Neural progenitor cell (in vitro differentiated cells): ENCODE measurements around the gene HM13. TPM values are rescaled to one million over a fixed set of nuclear protein-coding genes. Genes with fewer than 3 reads are reported as not detected.
"Not testable (repeated sequence)": the region's sequence is repeated elsewhere in the genome, so short reads cannot be mapped to it uniquely, and the experiment has no call there.

Experiments
- DNase-seq: peaks from one replicate; pipeline ENCODE4 v3.0.0-alpha.2; 2016; ENCODE audit warnings: low spot score
- H2AFZ ChIP-seq: fragments of 200-600 bp; sonication (generic); replicated peaks from 2 replicates; pipeline ENCODE4 v1.6.1; 2016; ENCODE audit warnings: antibody characterized with exemption
- H3F3A ChIP-seq: fragments of 200-600 bp; sonication (generic); 2 replicates; pipeline ENCODE4 v1.6.1; 2016; ENCODE audit warnings: antibody characterized with exemption, low read depth
- H3K27ac ChIP-seq: fragments of 200-600 bp; sonication (generic); 2 replicates; pipeline ENCODE4 v1.5.1; 2016; ENCODE audit warnings: mild to moderate bottlenecking
- H3K27me3 ChIP-seq: fragments of 200-600 bp; sonication (generic); 2 replicates; pipeline ENCODE4 v1.6.1; 2016; ENCODE audit warnings: mild to moderate bottlenecking, moderate library complexity
- H3K36me3 ChIP-seq: fragments of 200-600 bp; sonication (generic); 2 replicates; pipeline ENCODE4 v1.5.1; 2016
- H3K4me1 ChIP-seq: fragments of 200-600 bp; sonication (generic); 2 replicates; pipeline ENCODE4 v1.6.1; 2016; ENCODE audit warnings: mixed run types
- H3K4me2 ChIP-seq: fragments of 200-600 bp; sonication (generic); 2 replicates; pipeline ENCODE4 v1.6.1; 2016
- H3K4me3 ChIP-seq: fragments of 200-600 bp; sonication (generic); 2 replicates; pipeline ENCODE4 v1.5.1; 2016
- H3K79me2 ChIP-seq: fragments of 200-600 bp; sonication (generic); 2 replicates; pipeline ENCODE4 v1.6.1; 2016; ENCODE audit warnings: low read depth
- H3K9ac ChIP-seq: fragments of 200-600 bp; sonication (generic); 2 replicates; pipeline ENCODE4 v1.6.1; 2016
- H3K9me3 ChIP-seq: fragments of 200-600 bp; sonication (generic); 2 replicates; pipeline ENCODE4 v1.5.1; 2016; ENCODE audit warnings: low read depth
- H4K20me1 ChIP-seq: fragments of 200-600 bp; sonication (generic); 2 replicates; pipeline ENCODE4 v1.6.1; 2016; ENCODE audit warnings: low read depth
- H3K27ac Mint-ChIP-seq: 3 replicates; pipeline ENCODE4 v1.8.0; 2021; ENCODE audit warnings: mixed read lengths
- H3K27me3 Mint-ChIP-seq: 2 replicates; pipeline ENCODE4 v1.8.0; 2022; ENCODE audit warnings: low read depth, mild to moderate bottlenecking, inconsistent platforms, moderate library complexity, mixed read lengths; ENCODE audit not compliant: insufficient read depth
- H3K36me3 Mint-ChIP-seq: 3 replicates; pipeline ENCODE4 v1.8.0; 2021; ENCODE audit warnings: mixed read lengths
- H3K4me1 Mint-ChIP-seq: 3 replicates; pipeline ENCODE4 v1.8.0; 2021; ENCODE audit warnings: mixed read lengths
- H3K4me3 Mint-ChIP-seq: 3 replicates; pipeline ENCODE4 v1.8.0; 2021; ENCODE audit warnings: mild to moderate bottlenecking, moderate library complexity, mixed read lengths
- H3K9me3 Mint-ChIP-seq: 3 replicates; pipeline ENCODE4 v1.8.0; 2020; ENCODE audit warnings: mixed read lengths
- CTCF ChIP-seq: fragments of 200-600 bp; sonication (generic); IDR thresholded peaks from 2 replicates; pipeline ENCODE4 v1.5.1; 2017; ENCODE audit warnings: antibody characterized with exemption, mild to moderate bottlenecking
- EZH2 ChIP-seq: fragments of 200-600 bp; sonication (generic); IDR thresholded peaks from 2 replicates; pipeline ENCODE4 v1.6.1; 2017; ENCODE audit warnings: antibody characterized with exemption, mild to moderate bottlenecking, moderate library complexity
- EZH2phosphoT487 ChIP-seq: fragments of 200-600 bp; sonication (generic); IDR thresholded peaks from 2 replicates; pipeline ENCODE4 v1.6.1; 2017; ENCODE audit warnings: antibody characterized with exemption
- total RNA-seq: library from RNA; depleted of rRNA; stranded (reverse); fragments of >200 nt; gene quantifications from 2 replicates; pipeline ENCODE4 v1.2.3, GENCODE V29; 2015; ENCODE audit warnings: low replicate concordance

HM13 gene
- total RNA-seq, 1 donor from 2014 or later, result 46.2 TPM

GRCh38 chr20:31579245-31579644, 65.0 kb downstream of the HM13 start:
- Histone ChIP-seq H3K27me3 (no peaks in the 10 kb centered on the region), H3K27ac (no peak overlapping the region), H3K9ac (no peak overlapping the region), H3K4me3 (no peak overlapping the region), H3K79me2 (no peaks in the 10 kb centered on the region), H3K4me2 (no peak overlapping the region), H3K36me3 (no peaks in the 10 kb centered on the region), H3F3A (peaks cover 23% of the 10 kb centered on the region), H3K4me1 (peaks cover 14% of the 10 kb centered on the region), H3K9me3 (no peaks in the 10 kb centered on the region), H2AFZ (no peak overlapping the region), H4K20me1 (no peaks in the 10 kb centered on the region)
- H3K4me3 Mint-ChIP-seq, result peak overlapping the region; percentile 9
- H3K27ac Mint-ChIP-seq, result peak overlapping the region; percentile 82
- H3K36me3 Mint-ChIP-seq, result peaks cover 9% of the 10 kb centered on the region
- TF ChIP-seq EZH2, result no peak
- TF ChIP-seq CTCF, result no peak
- TF ChIP-seq EZH2phosphoT487, result no peak
- H3K4me1 Mint-ChIP-seq, result peaks cover 32% of the 10 kb centered on the region
- peaks cover 7% of the 10 kb centered on the region for H3K27me3 Mint-ChIP-seq
- DNase-seq, result no peak
- peaks cover 2% of the 10 kb centered on the region for H3K9me3 Mint-ChIP-seq

- H3K4me2 ChIP-seq, H3K9me3 Mint-ChIP-seq, H3K79me2 ChIP-seq, H3K4me3 ChIP-seq, H3K27me3 Mint-ChIP-seq, DNase-seq, H3K4me3 Mint-ChIP-seq, H3K9ac ChIP-seq, H3K36me3 ChIP-seq, H4K20me1 ChIP-seq, H2AFZ ChIP-seq, H3K27me3 ChIP-seq, H3K36me3 Mint-ChIP-seq, H3K9me3 ChIP-seq: not testable (repeated sequence)
- H3F3A ChIP-seq, result peaks cover 26% of the 10 kb centered on the region
- peaks cover 14% of the 10 kb centered on the region for H3K4me1 ChIP-seq
- peak overlapping the region; percentile 96 for H3K27ac Mint-ChIP-seq
- peaks cover 33% of the 10 kb centered on the region for H3K4me1 Mint-ChIP-seq
- peak overlapping the region; percentile 39 for H3K27ac ChIP-seq
Measured at GRCh38 chr20:31579941-31580651, 65.9 kb downstream of the HM13 start.

GRCh38 chr20:31580706-31581105, 66.5 kb downstream of the HM13 start:
- H3K4me2 ChIP-seq, result no peak overlapping the region
- H3K27ac Mint-ChIP-seq, result peak overlapping the region; percentile 96
- no peaks in the 10 kb centered on the region for H3K36me3 ChIP-seq
- peaks cover 10% of the 10 kb centered on the region for H3K27me3 ChIP-seq
- H3K4me3 ChIP-seq, result no peak overlapping the region
- no peak for TF ChIP-seq EZH2phosphoT487
- TF ChIP-seq CTCF, result no peak
- no peak for TF ChIP-seq EZH2
- H3K4me3 Mint-ChIP-seq, result no peak overlapping the region
- H3K36me3 Mint-ChIP-seq, result peaks cover 9% of the 10 kb centered on the region
- no peaks in the 10 kb centered on the region for H3K9me3 ChIP-seq
- H3K4me1 ChIP-seq, result peaks cover 14% of the 10 kb centered on the region
- DNase-seq, result no peak
- peak overlapping the region; percentile 48 for H2AFZ ChIP-seq
- peak overlapping the region; percentile 39 for H3K27ac ChIP-seq
- H4K20me1 ChIP-seq, result no peaks in the 10 kb centered on the region
- H3K4me1 Mint-ChIP-seq, result peaks cover 38% of the 10 kb centered on the region
- H3K9me3 Mint-ChIP-seq, result peaks cover 2% of the 10 kb centered on the region
- no peaks in the 10 kb centered on the region for H3K79me2 ChIP-seq
- H3K9ac ChIP-seq, result no peak overlapping the region
- peaks cover 7% of the 10 kb centered on the region for H3K27me3 Mint-ChIP-seq
- peaks cover 31% of the 10 kb centered on the region for H3F3A ChIP-seq

- Histone ChIP-seq H3K27me3 (peaks cover 17% of the 10 kb centered on the region), H3F3A (peaks cover 36% of the 10 kb centered on the region), H3K4me3 (no peak overlapping the region), H3K36me3 (no peaks in the 10 kb centered on the region), H3K27ac (peak overlapping the region; percentile 39), H2AFZ (peak overlapping the region; percentile 83), H3K79me2 (no peaks in the 10 kb centered on the region), H3K4me1 (peaks cover 14% of the 10 kb centered on the region), H3K9ac (no peak overlapping the region), H3K9me3 (no peaks in the 10 kb centered on the region), H3K4me2 (peak overlapping the region; percentile 2), H4K20me1 (no peaks in the 10 kb centered on the region)
- peaks cover 10% of the 10 kb centered on the region for H3K36me3 Mint-ChIP-seq
- TF ChIP-seq EZH2 (no peak), EZH2phosphoT487 (no peak), CTCF (no peak)
- H3K4me3 Mint-ChIP-seq, result peak overlapping the region; percentile 43
- H3K4me1 Mint-ChIP-seq, result peaks cover 41% of the 10 kb centered on the region
- H3K9me3 Mint-ChIP-seq, result peaks cover 2% of the 10 kb centered on the region
- peaks cover 7% of the 10 kb centered on the region for H3K27me3 Mint-ChIP-seq
- no peak for DNase-seq
- peak overlapping the region; percentile 96 for H3K27ac Mint-ChIP-seq
Measured at GRCh38 chr20:31581391-31581790, 67.1 kb downstream of the HM13 start.
